ENCODE results near the gene GAS6.
"Not testable (repeated sequence)": the region's sequence is repeated elsewhere in the genome, so short reads cannot be mapped to it uniquely, and the experiment has no call there.

Gene GAS6

GRCh38 chr13:113834496-113835200 lies 29.2 kb downstream of the GAS6 start:
- H3K27ac ChIP-seq (ENCODE audit: low read length) = no peak overlapping the region
- no peaks in the 10 kb centered on the region for H3K27me3 ChIP-seq (ENCODE audit: control insufficient read depth in 1 of 2, insufficient read depth in 2 of 2, low read length in 2 of 2)
- peaks cover 17 to 19% of the 10 kb centered on the region in 2 donors for H3K36me3 ChIP-seq (ENCODE audit: control insufficient read depth in 2 of 2, insufficient read depth in 2 of 2, low read length in 2 of 2)
- no peak overlapping the region for H3K9ac ChIP-seq (ENCODE audit: low read length in 2 of 2)
- no peaks in the 10 kb centered on the region for H3K9me3 ChIP-seq (ENCODE audit: control insufficient read depth in 2 of 2, low read length in 2 of 2)
- no peak overlapping the region for H3K4me3 ChIP-seq (ENCODE audit: low read length in 2 of 2)
- H3K4me1 ChIP-seq (ENCODE audit: control insufficient read depth, insufficient read depth, low read length) = peaks cover 32% of the 10 kb centered on the region

DNA sequence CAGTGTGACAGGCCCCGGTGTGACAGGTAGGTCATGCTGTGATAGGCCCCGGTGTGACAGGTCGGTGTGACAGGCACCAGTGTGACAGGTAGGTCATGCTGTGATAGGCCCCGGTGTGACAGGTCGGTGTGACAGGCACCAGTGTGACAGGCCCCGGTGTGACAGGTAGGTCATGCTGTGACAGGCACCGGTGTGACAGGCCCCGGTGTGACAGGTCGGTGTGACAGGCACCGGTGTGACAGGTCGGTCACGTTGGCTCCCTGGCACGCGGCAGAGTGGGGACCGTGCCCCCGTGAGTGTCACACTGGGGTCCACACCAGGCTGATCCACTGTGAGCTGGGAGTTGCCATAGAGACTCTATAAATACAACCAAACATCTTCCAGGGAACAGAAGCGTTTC lies 29.9 kb downstream of the GAS6 start:
- not testable (repeated sequence) for H3K27ac ChIP-seq (ENCODE audit: low read length); H3K9ac ChIP-seq (ENCODE audit: low read length in 2 of 2); H3K27me3 ChIP-seq (ENCODE audit: control insufficient read depth in 1 of 2, insufficient read depth in 2 of 2, low read length in 2 of 2); H3K4me3 ChIP-seq (ENCODE audit: low read length in 2 of 2); H3K9me3 ChIP-seq (ENCODE audit: control insufficient read depth in 2 of 2, low read length in 2 of 2)
- H3K36me3 ChIP-seq (ENCODE audit: control insufficient read depth in 2 of 2, insufficient read depth in 2 of 2, low read length in 2 of 2) = peaks cover 17 to 19% of the 10 kb centered on the region in 2 donors
- peaks cover 26% of the 10 kb centered on the region for H3K4me1 ChIP-seq (ENCODE audit: control insufficient read depth, insufficient read depth, low read length)

GRCh38 chr13:113833111-113833830 lies 30.6 kb downstream of the GAS6 start:
- Histone ChIP-seq H3K4me1 (ENCODE audit: control insufficient read depth, insufficient read depth, low read length) (peaks cover 18% of the 10 kb centered on the region), H3K36me3 (ENCODE audit: control insufficient read depth in 2 of 2, insufficient read depth in 2 of 2, low read length in 2 of 2) (peaks cover 21 to 22% of the 10 kb centered on the region in 2 donors), H3K9ac (ENCODE audit: low read length in 2 of 2) (no peak overlapping the region), H3K27me3 (ENCODE audit: control insufficient read depth in 1 of 2, insufficient read depth in 2 of 2, low read length in 2 of 2) (no peaks in the 10 kb centered on the region), H3K9me3 (ENCODE audit: control insufficient read depth in 2 of 2, low read length in 2 of 2) (no peaks in the 10 kb centered on the region), H3K4me3 (ENCODE audit: low read length in 2 of 2) (no peak overlapping the region), H3K27ac (ENCODE audit: low read length) (no peak overlapping the region)

- H3K27ac ChIP-seq (ENCODE audit: low read length) = no peak overlapping the region
- no peaks in the 10 kb centered on the region for H3K27me3 ChIP-seq (ENCODE audit: control insufficient read depth in 1 of 2, insufficient read depth in 2 of 2, low read length in 2 of 2)
- no peaks in the 10 kb centered on the region for H3K9me3 ChIP-seq (ENCODE audit: control insufficient read depth in 2 of 2, low read length in 2 of 2)
- no peak overlapping the region for H3K9ac ChIP-seq (ENCODE audit: low read length in 2 of 2)
- no peak overlapping the region for H3K4me3 ChIP-seq (ENCODE audit: low read length in 2 of 2)
- peaks cover 23 to 24% of the 10 kb centered on the region in 2 donors for H3K36me3 ChIP-seq (ENCODE audit: control insufficient read depth in 2 of 2, insufficient read depth in 2 of 2, low read length in 2 of 2)
- peaks cover 12% of the 10 kb centered on the region for H3K4me1 ChIP-seq (ENCODE audit: control insufficient read depth, insufficient read depth, low read length)
These were observed 31.2 kb downstream of the GAS6 start for GRCh38 chr13:113832631-113833030.

DNA sequence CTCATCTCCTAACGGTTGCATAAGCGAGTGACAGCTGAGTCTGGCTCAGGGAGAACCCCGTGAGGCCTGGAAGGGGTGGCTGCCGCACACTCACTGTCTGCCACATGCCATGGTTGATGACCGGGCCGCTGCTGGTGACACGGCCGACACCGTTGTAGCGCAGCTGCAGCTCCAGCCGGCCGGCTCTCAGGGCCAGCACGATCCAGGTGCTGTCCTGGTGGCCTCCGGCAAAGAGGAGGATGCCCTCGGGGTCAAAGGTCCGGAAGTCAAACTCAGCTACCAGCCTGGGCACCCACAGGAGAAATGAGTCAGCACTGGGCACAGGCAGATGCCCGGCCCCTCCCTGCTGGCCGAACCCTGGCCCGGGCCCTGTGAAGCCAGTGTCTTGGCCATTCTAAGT lies 31.7 kb downstream of the GAS6 start:
- H3K27ac ChIP-seq (ENCODE audit: low read length) = no peak overlapping the region
- H3K36me3 ChIP-seq (ENCODE audit: control insufficient read depth in 2 of 2, insufficient read depth in 2 of 2, low read length in 2 of 2) = peaks cover 28% of the 10 kb centered on the region in 2 donors
- no peak overlapping the region for H3K4me3 ChIP-seq (ENCODE audit: low read length in 2 of 2)
- H3K27me3 ChIP-seq (ENCODE audit: control insufficient read depth in 1 of 2, insufficient read depth in 2 of 2, low read length in 2 of 2) = no peaks in the 10 kb centered on the region
- H3K9ac ChIP-seq (ENCODE audit: low read length in 2 of 2) = no peak overlapping the region
- H3K9me3 ChIP-seq (ENCODE audit: control insufficient read depth in 2 of 2, low read length in 2 of 2) = no peaks in the 10 kb centered on the region
- peaks cover 8% of the 10 kb centered on the region for H3K4me1 ChIP-seq (ENCODE audit: control insufficient read depth, insufficient read depth, low read length)

GRCh38 chr13:113831061-113831460 lies 32.8 kb downstream of the GAS6 start:
- Histone ChIP-seq H3K36me3 (ENCODE audit: control insufficient read depth in 2 of 2, insufficient read depth in 2 of 2, low read length in 2 of 2) (peaks cover 32 to 33% of the 10 kb centered on the region in 2 donors), H3K27me3 (ENCODE audit: control insufficient read depth in 1 of 2, insufficient read depth in 2 of 2, low read length in 2 of 2) (no peaks in the 10 kb centered on the region), H3K9ac (ENCODE audit: low read length in 2 of 2) (no peak overlapping the region), H3K27ac (ENCODE audit: low read length) (no peak overlapping the region), H3K4me1 (ENCODE audit: control insufficient read depth, insufficient read depth, low read length) (peaks cover 2% of the 10 kb centered on the region), H3K4me3 (ENCODE audit: low read length in 2 of 2) (no peak overlapping the region), H3K9me3 (ENCODE audit: control insufficient read depth in 2 of 2, low read length in 2 of 2) (no peaks in the 10 kb centered on the region)

DNA sequence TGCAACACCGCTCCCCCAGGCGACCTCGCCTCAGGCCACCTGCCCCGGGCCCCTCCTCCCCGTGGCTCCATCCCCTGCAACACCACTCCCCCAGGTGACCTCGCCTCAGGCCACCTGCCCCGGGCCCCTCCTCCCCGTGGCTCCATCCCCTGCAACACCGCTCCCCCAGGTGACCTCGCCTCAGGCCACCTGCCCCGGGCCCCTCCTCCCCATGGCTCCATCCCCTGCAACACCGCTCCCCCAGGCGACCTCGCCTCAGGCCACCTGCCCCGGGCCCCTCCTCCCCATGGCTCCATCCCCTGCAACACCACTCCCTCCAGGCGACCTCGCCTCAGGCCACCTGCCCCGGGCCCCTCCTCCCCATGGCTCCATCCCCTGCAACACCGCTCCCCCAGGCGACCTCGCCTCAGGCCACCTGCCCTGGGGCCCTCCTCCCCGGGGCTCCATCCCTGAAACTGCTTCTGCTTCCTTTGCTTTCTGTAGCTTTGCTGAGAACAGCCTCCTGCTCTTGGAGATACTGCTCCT lies 33.4 kb downstream of the GAS6 start:
- H3K27me3 ChIP-seq (ENCODE audit: control insufficient read depth in 1 of 2, insufficient read depth in 2 of 2, low read length in 2 of 2); H3K4me1 ChIP-seq (ENCODE audit: control insufficient read depth, insufficient read depth, low read length); H3K9ac ChIP-seq (ENCODE audit: low read length in 2 of 2); H3K9me3 ChIP-seq (ENCODE audit: control insufficient read depth in 2 of 2, low read length in 2 of 2); H3K27ac ChIP-seq (ENCODE audit: low read length); H3K4me3 ChIP-seq (ENCODE audit: low read length in 2 of 2): not testable (repeated sequence)
- peaks cover 32 to 33% of the 10 kb centered on the region in 2 donors for H3K36me3 ChIP-seq (ENCODE audit: control insufficient read depth in 2 of 2, insufficient read depth in 2 of 2, low read length in 2 of 2)

DNA sequence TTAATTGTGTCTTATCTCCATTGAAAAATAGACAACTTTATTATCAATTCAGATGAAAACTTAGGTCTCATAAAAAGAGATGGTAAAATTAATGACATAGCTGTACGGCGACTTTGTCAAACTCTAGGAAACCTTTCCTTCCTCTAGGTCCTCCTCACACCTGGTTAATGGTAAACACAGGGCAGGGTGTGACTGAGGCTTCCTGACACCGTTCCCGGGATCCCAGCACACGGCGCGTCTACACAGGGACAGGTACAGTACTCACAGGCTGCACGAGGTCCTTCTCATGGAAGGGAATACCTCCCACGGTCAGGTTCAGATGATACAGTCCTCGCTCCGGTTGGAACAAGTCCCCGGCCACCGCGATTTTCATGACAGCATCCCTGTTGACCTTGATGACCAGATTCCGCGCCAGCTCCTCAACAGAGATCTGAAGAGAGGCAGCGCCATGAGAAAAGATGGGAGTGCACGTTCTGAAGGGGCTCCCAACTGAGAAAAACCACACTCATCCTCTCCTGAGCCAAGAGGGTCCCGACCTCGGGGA lies 35.5 kb downstream of the GAS6 start:
- no peaks in the 10 kb centered on the region for H3K9me3 ChIP-seq (ENCODE audit: control insufficient read depth in 2 of 2, low read length in 2 of 2)
- H3K9ac ChIP-seq (ENCODE audit: low read length in 2 of 2) = no peak overlapping the region
- H3K4me1 ChIP-seq (ENCODE audit: control insufficient read depth, insufficient read depth, low read length) = peaks cover 5% of the 10 kb centered on the region
- no peak overlapping the region for H3K4me3 ChIP-seq (ENCODE audit: low read length in 2 of 2)
- no peaks in the 10 kb centered on the region for H3K27me3 ChIP-seq (ENCODE audit: control insufficient read depth in 1 of 2, insufficient read depth in 2 of 2, low read length in 2 of 2)
- H3K27ac ChIP-seq (ENCODE audit: low read length) = no peak overlapping the region
- H3K36me3 ChIP-seq (ENCODE audit: control insufficient read depth in 2 of 2, insufficient read depth in 2 of 2, low read length in 2 of 2) = peaks cover 24 to 29% of the 10 kb centered on the region in 2 donors

DNA sequence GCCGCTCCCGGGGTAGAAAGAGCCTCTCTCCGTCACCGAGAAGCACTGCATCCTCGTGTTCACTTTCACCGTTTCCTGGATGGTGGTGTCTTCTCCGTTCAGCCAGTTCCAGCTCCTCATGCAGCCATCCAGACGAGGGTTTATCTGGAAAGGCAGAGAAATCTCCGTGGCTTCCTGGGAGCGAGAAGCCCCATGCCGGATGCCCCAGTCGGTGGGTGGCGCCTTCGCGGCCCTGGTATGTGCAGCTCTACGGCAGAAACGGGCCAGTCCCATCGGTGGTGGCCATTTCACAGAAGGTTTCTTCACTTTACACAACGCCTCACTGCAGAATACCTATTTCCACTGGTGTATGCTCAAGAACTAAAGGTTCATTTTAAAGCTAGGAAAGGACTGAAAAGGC lies 36.9 kb downstream of the GAS6 start:
- Histone ChIP-seq H3K36me3 (ENCODE audit: control insufficient read depth in 2 of 2, insufficient read depth in 2 of 2, low read length in 2 of 2) (peaks cover 20 to 24% of the 10 kb centered on the region in 2 donors), H3K9ac (ENCODE audit: low read length in 2 of 2) (no peak overlapping the region), H3K4me1 (ENCODE audit: control insufficient read depth, insufficient read depth, low read length) (peaks cover 9% of the 10 kb centered on the region), H3K4me3 (ENCODE audit: low read length in 2 of 2) (no peak overlapping the region), H3K27me3 (ENCODE audit: control insufficient read depth in 1 of 2, insufficient read depth in 2 of 2, low read length in 2 of 2) (no peaks in the 10 kb centered on the region), H3K9me3 (ENCODE audit: control insufficient read depth in 2 of 2, low read length in 2 of 2) (no peaks in the 10 kb centered on the region), H3K27ac (ENCODE audit: low read length) (no peak overlapping the region)

- H3K9me3 ChIP-seq (ENCODE audit: control insufficient read depth in 2 of 2, low read length in 2 of 2); H3K27me3 ChIP-seq (ENCODE audit: control insufficient read depth in 1 of 2, insufficient read depth in 2 of 2, low read length in 2 of 2); H3K4me3 ChIP-seq (ENCODE audit: low read length in 2 of 2); H3K27ac ChIP-seq (ENCODE audit: low read length); H3K9ac ChIP-seq (ENCODE audit: low read length in 2 of 2): not testable (repeated sequence)
- peaks cover 19 to 24% of the 10 kb centered on the region in 2 donors for H3K36me3 ChIP-seq (ENCODE audit: control insufficient read depth in 2 of 2, insufficient read depth in 2 of 2, low read length in 2 of 2)
- H3K4me1 ChIP-seq (ENCODE audit: control insufficient read depth, insufficient read depth, low read length) = peaks cover 15% of the 10 kb centered on the region
These were observed 37.4 kb downstream of the GAS6 start for GRCh38 chr13:113826446-113826845.
